ENCODE results near the gene FAM193A. TPM values are rescaled to one million over a fixed set of nuclear protein-coding genes. Genes with fewer than 3 reads are reported as not detected.
"Not testable (repeated sequence)": the region's sequence is repeated elsewhere in the genome, so short reads cannot be mapped to it uniquely, and the experiment has no call there.

Gene FAM193A
- polyA plus RNA-seq, 6 donors from 2014 or later = 1.5 to 5.9 (median 2.2) TPM

- ATAC-seq (ENCODE audit: low read depth in 2 of 2) (no peak), DNase-seq (no peak)
- peaks cover 20 to 38% (median 31%) of the 10 kb centered on the region in 3 donors for H3K4me1 Mint-ChIP-seq
- H3K27me3 Mint-ChIP-seq = no peaks in the 10 kb centered on the region
- H3K9me3 Mint-ChIP-seq = no peaks in the 10 kb centered on the region
- H3K27ac Mint-ChIP-seq = peak overlapping the region; percentile 64 to 97 (median 85)
- H3K36me3 Mint-ChIP-seq = no peaks in the 10 kb centered on the region
- H3K4me3 Mint-ChIP-seq = peak overlapping the region; percentile 76 to 90 (median 82)
Observed at GRCh38 chr4:2756691-2757350, 220.4 kb downstream of the FAM193A start.

GRCh38 chr4:2757426-2757825 is 221.0 kb downstream of the FAM193A start:
- Mint-ChIP-seq H3K4me1 (peaks cover 22 to 38% (median 37%) of the 10 kb centered on the region in 3 donors), H3K36me3 (no peaks in the 10 kb centered on the region), H3K4me3 (peak overlapping the region; percentile 74 to 90 (median 82)), H3K27me3 (no peaks in the 10 kb centered on the region), H3K9me3 (no peaks in the 10 kb centered on the region), H3K27ac (peak overlapping the region in 5 of 6 donors; percentile 12 to 97 (median 86))
- ATAC-seq (ENCODE audit: low read depth in 2 of 2) (no peak), DNase-seq (no peak)

GRCh38 chr4:2761035-2761923 is 224.8 kb downstream of the FAM193A start:
- peak overlapping the region in 1 of 6 donors; percentile 56 for H3K27ac Mint-ChIP-seq
- DNase-seq (no peak), ATAC-seq (ENCODE audit: low read depth in 2 of 2) (no peak)
- no peaks in the 10 kb centered on the region for H3K9me3 Mint-ChIP-seq
- peaks cover 14 to 37% (median 22%) of the 10 kb centered on the region in 3 donors for H3K4me1 Mint-ChIP-seq
- no peaks in the 10 kb centered on the region for H3K27me3 Mint-ChIP-seq
- H3K4me3 Mint-ChIP-seq = peak overlapping the region in 3 of 8 donors; percentile 8 to 68 (median 10)
- no peaks in the 10 kb centered on the region for H3K36me3 Mint-ChIP-seq

- DNase-seq (no peak), ATAC-seq (ENCODE audit: low read depth in 2 of 2) (no peak)
- Mint-ChIP-seq H3K27ac (peak overlapping the region in 1 of 6 donors; percentile 57), H3K4me1 (peaks cover 21 to 34% (median 22%) of the 10 kb centered on the region in 3 donors), H3K36me3 (no peaks in the 10 kb centered on the region), H3K27me3 (no peaks in the 10 kb centered on the region), H3K4me3 (peak overlapping the region in 2 of 8 donors; percentile 20 to 51), H3K9me3 (no peaks in the 10 kb centered on the region)
Observed at GRCh38 chr4:2762048-2762447, 225.6 kb downstream of the FAM193A start.

DNA sequence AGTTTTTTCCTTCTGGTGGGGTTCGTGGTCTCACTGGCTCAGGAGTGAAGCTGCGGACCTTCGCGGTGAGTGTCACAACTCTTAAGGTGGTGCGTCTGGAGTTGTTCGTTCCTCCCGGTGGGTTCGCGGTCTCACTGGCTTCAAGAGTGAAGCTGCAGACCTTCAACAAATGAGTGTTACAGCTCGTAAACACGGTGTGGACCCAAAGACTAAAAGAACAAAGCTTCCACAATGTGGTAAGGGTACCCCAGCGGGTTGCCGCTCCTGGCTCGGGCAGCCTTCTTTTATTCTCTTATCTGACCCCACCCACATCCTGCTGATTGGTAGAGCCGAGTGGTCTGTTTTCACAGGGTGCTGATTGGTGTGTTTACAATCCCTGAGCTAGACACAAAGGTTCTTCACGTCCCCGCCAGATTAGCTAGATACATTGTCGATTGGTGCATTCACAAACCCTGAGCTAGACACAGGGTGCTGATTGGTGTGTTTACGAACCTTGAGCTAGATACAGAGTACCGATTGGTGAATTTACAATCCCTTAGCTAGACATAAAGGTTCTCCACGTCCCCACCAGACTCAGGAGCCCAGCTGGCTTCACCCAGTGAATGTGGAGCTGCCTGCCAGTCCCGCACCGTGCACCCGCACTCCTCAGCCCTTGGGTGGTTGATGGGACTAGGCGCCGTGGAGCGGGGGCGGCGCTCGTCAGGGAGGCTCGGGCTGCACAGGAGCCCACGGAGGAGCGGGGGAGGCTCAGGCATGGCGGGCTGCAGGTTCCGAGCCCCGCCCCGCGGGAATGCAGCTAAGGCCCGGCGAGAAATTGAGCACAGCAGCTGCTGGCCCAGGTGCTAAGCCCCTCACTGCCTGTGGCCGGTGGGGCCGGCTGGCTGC is 226.3 kb downstream of the FAM193A start:
- H3K36me3 Mint-ChIP-seq; ATAC-seq (ENCODE audit: low read depth in 2 of 2); H3K27me3 Mint-ChIP-seq; H3K27ac Mint-ChIP-seq; DNase-seq; H3K9me3 Mint-ChIP-seq: not testable (repeated sequence)
- H3K4me1 Mint-ChIP-seq = peaks cover 21 to 29% (median 22%) of the 10 kb centered on the region in 3 donors
- H3K4me3 Mint-ChIP-seq = peak overlapping the region in 6 of 8 donors; percentile 5 to 74 (median 46)

GRCh38 chr4:2763511-2763967 is 227.1 kb downstream of the FAM193A start:
- H3K36me3 Mint-ChIP-seq = no peaks in the 10 kb centered on the region
- peak overlapping the region; percentile 63 to 89 (median 74) for H3K4me3 Mint-ChIP-seq
- DNase-seq = no peak
- no peaks in the 10 kb centered on the region for H3K9me3 Mint-ChIP-seq
- no peaks in the 10 kb centered on the region for H3K27me3 Mint-ChIP-seq
- no peak for ATAC-seq (ENCODE audit: low read depth in 2 of 2)
- H3K27ac Mint-ChIP-seq = peak overlapping the region in 1 of 6 donors; percentile 50
- peaks cover 21 to 29% (median 22%) of the 10 kb centered on the region in 3 donors for H3K4me1 Mint-ChIP-seq

- H3K4me3 Mint-ChIP-seq = peak overlapping the region in 2 of 8 donors; percentile 18 to 47
- no peak for ATAC-seq (ENCODE audit: low read depth in 2 of 2)
- H3K27ac Mint-ChIP-seq = peak overlapping the region in 2 of 6 donors; percentile 27 to 42
- H3K4me1 Mint-ChIP-seq = peaks cover 22 to 44% (median 23%) of the 10 kb centered on the region in 3 donors
- H3K27me3 Mint-ChIP-seq = no peaks in the 10 kb centered on the region
- peaks cover 0 to 13% (median 0%) of the 10 kb centered on the region in 7 donors for H3K9me3 Mint-ChIP-seq
- H3K36me3 Mint-ChIP-seq = no peaks in the 10 kb centered on the region
- DNase-seq = no peak
Observed at GRCh38 chr4:2765832-2766526, 229.5 kb downstream of the FAM193A start.

DNA sequence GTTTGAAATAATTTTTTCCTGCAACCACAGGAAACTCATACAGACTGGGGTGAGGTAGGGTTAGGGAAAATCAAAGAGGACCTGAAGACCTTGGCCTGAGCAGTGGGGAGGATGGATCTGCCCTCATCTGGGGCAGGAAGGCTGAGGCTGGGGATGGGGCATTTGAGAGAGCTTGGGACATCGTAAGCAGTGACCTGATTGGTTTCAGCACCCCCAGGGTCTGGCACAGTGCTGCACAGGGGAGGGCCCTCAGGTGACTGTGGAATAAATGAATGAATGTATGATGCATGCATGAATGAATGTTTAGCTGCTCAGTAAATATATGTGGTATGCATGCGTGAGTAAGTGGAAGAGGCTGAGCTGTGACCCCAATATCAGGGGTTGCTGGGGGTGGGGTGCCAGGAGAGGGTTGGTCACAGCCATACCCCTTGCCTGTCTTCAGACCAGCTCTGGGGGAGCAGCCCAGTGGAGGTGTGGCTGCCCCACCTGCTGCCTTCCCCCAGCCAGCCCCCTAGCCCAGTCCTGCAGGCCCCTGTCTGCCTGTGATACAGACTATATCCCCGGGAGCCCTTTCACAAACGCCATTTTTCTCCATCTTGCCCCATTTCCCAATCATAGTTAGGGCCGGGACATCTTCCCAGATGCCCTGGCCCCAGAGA is 230.7 kb downstream of the FAM193A start:
- no peaks in the 10 kb centered on the region for H3K36me3 Mint-ChIP-seq
- H3K9me3 Mint-ChIP-seq = peaks cover 0 to 13% (median 0%) of the 10 kb centered on the region in 7 donors
- H3K4me1 Mint-ChIP-seq = peaks cover 17 to 49% (median 18%) of the 10 kb centered on the region in 3 donors
- H3K27me3 Mint-ChIP-seq = no peaks in the 10 kb centered on the region
- DNase-seq (no peak), ATAC-seq (ENCODE audit: low read depth in 2 of 2) (no peak)
- H3K4me3 Mint-ChIP-seq = no peak overlapping the region
- no peak overlapping the region for H3K27ac Mint-ChIP-seq

- Mint-ChIP-seq H3K9me3 (peaks cover 0 to 13% (median 0%) of the 10 kb centered on the region in 7 donors), H3K36me3 (no peaks in the 10 kb centered on the region), H3K4me1 (peaks cover 14 to 50% (median 18%) of the 10 kb centered on the region in 3 donors), H3K27ac (peak overlapping the region in 1 of 6 donors; percentile 67), H3K27me3 (no peaks in the 10 kb centered on the region), H3K4me3 (no peak overlapping the region)
- no peak for ATAC-seq (ENCODE audit: low read depth in 2 of 2)
- no peak for DNase-seq
Observed at GRCh38 chr4:2767705-2768074, 231.2 kb downstream of the FAM193A start.

DNA sequence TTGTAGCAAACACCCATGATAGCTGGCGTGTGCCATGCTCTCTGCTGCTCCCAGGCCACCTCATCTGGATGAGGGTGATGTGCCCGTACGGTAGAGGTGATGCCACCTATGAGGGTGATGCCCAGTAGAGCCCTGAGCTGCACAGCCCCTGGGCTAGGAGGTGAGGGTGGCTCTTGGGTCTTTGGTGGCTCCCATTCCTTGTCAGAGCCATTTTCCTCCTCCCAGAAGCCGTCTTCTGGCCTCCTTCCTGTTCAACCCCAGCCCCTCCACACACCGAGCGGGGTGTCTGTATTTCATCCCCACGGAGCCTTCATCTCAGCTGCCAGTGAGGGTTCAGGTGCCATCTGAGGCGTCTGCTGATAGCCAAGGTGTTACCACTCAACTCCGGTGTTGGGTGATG is 231.7 kb downstream of the FAM193A start:
- Mint-ChIP-seq H3K27me3 (no peaks in the 10 kb centered on the region), H3K9me3 (peaks cover 0 to 13% (median 0%) of the 10 kb centered on the region in 7 donors), H3K4me1 (peaks cover 14 to 50% (median 18%) of the 10 kb centered on the region in 3 donors), H3K36me3 (no peaks in the 10 kb centered on the region), H3K27ac (peak overlapping the region in 1 of 6 donors; percentile 67), H3K4me3 (no peak overlapping the region)
- no peak for ATAC-seq (ENCODE audit: low read depth in 2 of 2)
- DNase-seq = no peak

DNA sequence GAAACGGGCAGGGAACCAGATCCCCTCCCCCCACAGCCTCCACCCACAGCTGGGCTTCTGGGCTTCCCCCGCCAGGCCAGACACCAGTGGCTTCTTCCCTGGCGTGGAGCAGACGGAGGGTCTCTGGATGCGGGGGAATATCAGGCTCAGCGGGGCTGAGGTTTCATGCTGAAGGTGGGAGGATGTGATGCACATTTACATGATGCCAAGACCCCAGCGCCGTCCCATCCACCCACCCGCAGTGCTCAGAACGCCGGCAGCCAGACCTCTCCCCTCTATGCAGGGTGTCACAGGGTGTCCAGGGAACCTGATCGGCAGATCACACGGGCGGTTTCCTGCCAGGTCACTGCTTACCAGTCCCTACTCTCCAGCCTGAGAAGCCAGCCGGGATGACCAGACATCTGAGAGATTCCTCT is 232.5 kb downstream of the FAM193A start:
- DNase-seq = no peak
- Mint-ChIP-seq H3K4me3 (no peak overlapping the region), H3K27ac (peak overlapping the region in 2 of 6 donors; percentile 4 to 76), H3K4me1 (peaks cover 14 to 50% (median 18%) of the 10 kb centered on the region in 3 donors), H3K36me3 (no peaks in the 10 kb centered on the region), H3K27me3 (no peaks in the 10 kb centered on the region), H3K9me3 (peaks cover 0 to 13% (median 0%) of the 10 kb centered on the region in 7 donors)
- ATAC-seq (ENCODE audit: low read depth in 2 of 2) = no peak

GRCh38 chr4:2771264-2771663 is 234.8 kb downstream of the FAM193A start:
- peak overlapping the region in 2 of 6 donors; percentile 51 to 53 for H3K27ac Mint-ChIP-seq
- H3K4me3 Mint-ChIP-seq = peak overlapping the region in 1 of 8 donors; percentile 26
- H3K9me3 Mint-ChIP-seq = peaks cover 0 to 13% (median 0%) of the 10 kb centered on the region in 7 donors

More at GRCh38 chr4:2771264-2771663, 234.8 kb downstream of the FAM193A start:
- ATAC-seq (ENCODE audit: low read depth in 2 of 2) = no peak
- Mint-ChIP-seq H3K4me1 (peaks cover 9 to 34% (median 18%) of the 10 kb centered on the region in 3 donors), H3K27me3 (no peaks in the 10 kb centered on the region), H3K36me3 (no peaks in the 10 kb centered on the region)
- no peak for DNase-seq
